Caco-2 (cell line): Measurements from ENCODE around the gene ELF2. TPM values are rescaled to one million over a fixed set of nuclear protein-coding genes. Genes with fewer than 3 reads are reported as not detected.

ENCODE experiments used
- BruUV-seq: library from RNA; stranded (reverse); fragments of 400-500 nt; replicated peaks from 2 replicates; lab custom pipeline; 2021; lab: Mats Ljungman, UMichigan
- CTCF ChIA-PET: fragments of 300-600 bp; sonication (Branson Sonifier 250); formaldehyde crosslinking; loops from one replicate; lab custom pipeline; 2022; ENCODE audit warnings: antibody characterized with exemption; lab: Charles Lee
- POLR2A ChIA-PET: fragments of 300-600 bp; sonication (Branson Sonifier 250); formaldehyde crosslinking; loops from one replicate; lab custom pipeline; 2022; ENCODE audit warnings: antibody characterized with exemption; lab: Charles Lee
- DNase-seq, 2 experiments: peaks; one replicate each; pipeline versions ENCODE4 v3.0.0 to v3.0.0-alpha.2; 2020 to 2022
- H3K27me3 ChIP-seq: replicated peaks from 2 replicates; pipeline ENCODE4 v1.6.0; 2011; ENCODE audit warnings: low read length; ENCODE audit not compliant: control insufficient read depth, insufficient read depth
- H3K36me3 ChIP-seq: 2 replicates; pipeline ENCODE4 v1.5.1; 2011; ENCODE audit warnings: low read length; ENCODE audit not compliant: control insufficient read depth, insufficient read depth
- H3K4me1 ChIP-seq: fragments of 250-450 bp; sonication (Bioruptor Pico); 2 replicates; pipeline ENCODE4 v1.5.1; 2020; ENCODE audit warnings: mild to moderate bottlenecking
- H3K4me3 ChIP-seq: 2 replicates; pipeline ENCODE4 v1.5.1; 2011; ENCODE audit warnings: low read depth, mild to moderate bottlenecking, control low read depth, low read length
- H3K9me3 ChIP-seq: fragments of 250-450 bp; sonication (Bioruptor Pico); 2 replicates; pipeline ENCODE4 v1.5.1; 2020; ENCODE audit warnings: mild to moderate bottlenecking, moderate library complexity
- H3K27ac Mint-ChIP-seq: one replicate; pipeline ENCODE4 v1.8.0; 2022; ENCODE audit warnings: mixed read lengths; ENCODE audit not compliant: unreplicated experiment
- H3K27me3 Mint-ChIP-seq: one replicate; pipeline ENCODE4 v1.8.0; 2022; ENCODE audit warnings: mixed read lengths; ENCODE audit not compliant: insufficient read depth, unreplicated experiment
- H3K36me3 Mint-ChIP-seq: one replicate; pipeline ENCODE4 v1.8.0; 2022; ENCODE audit warnings: mild to moderate bottlenecking, mixed read lengths; ENCODE audit not compliant: insufficient read depth, unreplicated experiment
- H3K4me1 Mint-ChIP-seq: one replicate; pipeline ENCODE4 v1.8.0; 2022; ENCODE audit warnings: low read depth, mixed read lengths; ENCODE audit not compliant: unreplicated experiment
- H3K4me3 Mint-ChIP-seq: one replicate; pipeline ENCODE4 v1.8.0; 2022; ENCODE audit warnings: mild to moderate bottlenecking, moderate library complexity, mixed read lengths; ENCODE audit not compliant: unreplicated experiment
- H3K9me3 Mint-ChIP-seq: one replicate; pipeline ENCODE4 v1.8.0; 2022; ENCODE audit warnings: mixed read lengths; ENCODE audit not compliant: unreplicated experiment
- CTCF ChIP-seq, 2 experiments: fragments of 200-600 bp in 1 of 2; IDR thresholded peaks; 1 replicate in 1 of 2; 2 replicates in 1 of 2; pipeline versions ENCODE4 v1.5.1 to v1.8.0; 2011 to 2022; ENCODE audit warnings: antibody characterized with exemption in 1 of 2, control low read depth in 1 of 2, inconsistent platforms in 1 of 2, low read depth in 1 of 2, low read length in 1 of 2, mild to moderate bottlenecking in 1 of 2, moderate library complexity in 1 of 2; ENCODE audit not compliant: insufficient read depth in 1 of 2, severe bottlenecking in 1 of 2, unreplicated experiment in 1 of 2
- intact Hi-C: fragments of 100-400 bp; cut with micrococcal nuclease; formaldehyde crosslinking; loops from one replicate; pipeline ENCODE4 v1.10.0; 2022; ENCODE audit not compliant: unreplicated experiment
- total RNA-seq: library from RNA; stranded (reverse); gene quantifications from 2 replicates; pipeline ENCODE4 v1.2.3, GENCODE V29; 2022

Gene ELF2
- total RNA-seq, 1 experiment from 2014 or later: 53.2 TPM

- no peaks in the 10 kb centered on the region for H3K4me1 Mint-ChIP-seq
- Histone ChIP-seq H3K4me3 (no peak overlapping the region), H3K27me3 (no peaks in the 10 kb centered on the region), H3K4me1 (no peaks in the 10 kb centered on the region), H3K36me3 (no peaks in the 10 kb centered on the region), H3K9me3 (no peaks in the 10 kb centered on the region)
- ChIA-PET POLR2A (no interaction called here), CTCF (interaction anchor here (1.1 kb wide), 1 partner anchor 88 kb away, joined by 3 read pairs; the partner anchor contains the start of gene NAA15)
- intact Hi-C loops: no loop called here
- no peaks in the 10 kb centered on the region for H3K9me3 Mint-ChIP-seq
- H3K27me3 Mint-ChIP-seq: no peaks in the 10 kb centered on the region
- DNase-seq: no peak
- BruUV-seq: no TSS peak
- no peaks in the 10 kb centered on the region for H3K36me3 Mint-ChIP-seq
- TF ChIP-seq CTCF (IDR thresholded peaks at IDR 0.05; ENCODE audit: insufficient read depth in 1 of 2, low read depth in 1 of 2, low read length in 1 of 2, severe bottlenecking in 1 of 2, unreplicated experiment in 1 of 2): no peak
- no peak overlapping the region for H3K27ac Mint-ChIP-seq
- H3K4me3 Mint-ChIP-seq: no peak overlapping the region
Measured at GRCh38 chr4:139212900-139213299, 35.9 kb upstream of the ELF2 start.

GRCh38 chr4:139210486-139210885, 33.5 kb upstream of the ELF2 start:
- Histone ChIP-seq H3K4me1 (no peaks in the 10 kb centered on the region), H3K4me3 (no peak overlapping the region), H3K9me3 (no peaks in the 10 kb centered on the region), H3K27me3 (no peaks in the 10 kb centered on the region), H3K36me3 (no peaks in the 10 kb centered on the region)
- no peak for DNase-seq
- no peak for TF ChIP-seq CTCF (IDR thresholded peaks at IDR 0.05; ENCODE audit: insufficient read depth in 1 of 2, low read depth in 1 of 2, low read length in 1 of 2, severe bottlenecking in 1 of 2, unreplicated experiment in 1 of 2)
- Mint-ChIP-seq H3K27me3 (no peaks in the 10 kb centered on the region), H3K4me1 (no peaks in the 10 kb centered on the region), H3K4me3 (no peak overlapping the region), H3K36me3 (no peaks in the 10 kb centered on the region), H3K9me3 (no peaks in the 10 kb centered on the region), H3K27ac (no peak overlapping the region)
- intact Hi-C loops: no loop called here
- CTCF ChIA-PET: no interaction called here
- no TSS peak for BruUV-seq
- POLR2A ChIA-PET: no interaction called here

GRCh38 chr4:139209470-139210063, 32.5 kb upstream of the ELF2 start:
- Mint-ChIP-seq H3K27me3 (no peaks in the 10 kb centered on the region), H3K4me1 (no peaks in the 10 kb centered on the region), H3K36me3 (no peaks in the 10 kb centered on the region), H3K4me3 (no peak overlapping the region), H3K27ac (no peak overlapping the region), H3K9me3 (no peaks in the 10 kb centered on the region)
- no peaks in the 10 kb centered on the region for H3K27me3 ChIP-seq
- H3K4me3 ChIP-seq: no peak overlapping the region
- H3K9me3 ChIP-seq: no peaks in the 10 kb centered on the region
- BruUV-seq: no TSS peak
- no peak for TF ChIP-seq CTCF (IDR thresholded peaks at IDR 0.05; ENCODE audit: insufficient read depth in 1 of 2, low read depth in 1 of 2, low read length in 1 of 2, severe bottlenecking in 1 of 2, unreplicated experiment in 1 of 2)
- no peaks in the 10 kb centered on the region for H3K36me3 ChIP-seq
- H3K4me1 ChIP-seq: no peaks in the 10 kb centered on the region
- DNase-seq: no peak
- intact Hi-C loops: no loop called here
- ChIA-PET CTCF (no interaction called here), POLR2A (no interaction called here)
